Nephron (organoid): Measurements from ENCODE around the gene CEP44.

Experiments
- H3K27ac Mint-ChIP-seq, 3 experiments: 2 replicates each; pipeline ENCODE4 v1.8.0; 2020; ENCODE audit warnings: mixed read lengths in 3 of 3, mild to moderate bottlenecking in 2 of 3, moderate library complexity in 1 of 3
- H3K27me3 Mint-ChIP-seq: 2 replicates; pipeline ENCODE4 v1.8.0; 2021; ENCODE audit warnings: low read depth, mild to moderate bottlenecking, moderate library complexity, mixed read lengths
- H3K36me3 Mint-ChIP-seq: 2 replicates; pipeline ENCODE4 v1.8.0; 2020; ENCODE audit warnings: low read depth, mixed read lengths
- H3K4me1 Mint-ChIP-seq: 2 replicates; pipeline ENCODE4 v1.8.0; 2020; ENCODE audit warnings: mixed read lengths
- H3K4me3 Mint-ChIP-seq, 3 experiments: 2 replicates each; pipeline ENCODE4 v1.8.0; 2020; ENCODE audit warnings: mild to moderate bottlenecking in 3 of 3, mixed read lengths in 3 of 3, moderate library complexity in 2 of 3
- H3K9me3 Mint-ChIP-seq: 2 replicates; pipeline ENCODE4 v1.8.0; 2020; ENCODE audit warnings: mixed read lengths
- TF ChIP-seq, protein P1 (sequence below), 3 experiments: fragments of 200-600 bp; sonication (generic); IDR thresholded peaks; one replicate each; pipeline ENCODE4 v1.5.0; 2021; ENCODE audit warnings: antibody characterized with exemption in 3 of 3; ENCODE audit not compliant: unreplicated experiment in 3 of 3

The CEP44 gene

DNA sequence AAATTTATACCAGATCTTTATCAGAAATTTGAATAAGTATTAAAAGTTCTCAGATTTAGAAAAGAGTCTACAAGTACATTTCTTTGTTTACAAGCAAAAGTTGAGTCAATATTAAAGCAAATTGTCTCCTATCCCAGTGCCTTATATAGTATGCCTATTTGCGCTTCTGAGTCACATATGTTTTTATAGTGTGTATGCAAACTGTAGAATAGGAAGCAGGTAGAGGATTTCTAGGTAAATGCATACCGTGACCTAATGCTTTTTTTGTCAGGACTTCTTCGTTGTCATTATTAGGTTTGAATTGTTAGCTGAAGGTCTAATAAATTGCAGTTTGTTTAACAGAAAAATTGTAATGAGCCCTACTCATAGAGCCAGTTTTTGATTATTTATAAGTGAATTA is 22.2 kb downstream of the CEP44 start:
- TF ChIP-seq, protein P1, sequence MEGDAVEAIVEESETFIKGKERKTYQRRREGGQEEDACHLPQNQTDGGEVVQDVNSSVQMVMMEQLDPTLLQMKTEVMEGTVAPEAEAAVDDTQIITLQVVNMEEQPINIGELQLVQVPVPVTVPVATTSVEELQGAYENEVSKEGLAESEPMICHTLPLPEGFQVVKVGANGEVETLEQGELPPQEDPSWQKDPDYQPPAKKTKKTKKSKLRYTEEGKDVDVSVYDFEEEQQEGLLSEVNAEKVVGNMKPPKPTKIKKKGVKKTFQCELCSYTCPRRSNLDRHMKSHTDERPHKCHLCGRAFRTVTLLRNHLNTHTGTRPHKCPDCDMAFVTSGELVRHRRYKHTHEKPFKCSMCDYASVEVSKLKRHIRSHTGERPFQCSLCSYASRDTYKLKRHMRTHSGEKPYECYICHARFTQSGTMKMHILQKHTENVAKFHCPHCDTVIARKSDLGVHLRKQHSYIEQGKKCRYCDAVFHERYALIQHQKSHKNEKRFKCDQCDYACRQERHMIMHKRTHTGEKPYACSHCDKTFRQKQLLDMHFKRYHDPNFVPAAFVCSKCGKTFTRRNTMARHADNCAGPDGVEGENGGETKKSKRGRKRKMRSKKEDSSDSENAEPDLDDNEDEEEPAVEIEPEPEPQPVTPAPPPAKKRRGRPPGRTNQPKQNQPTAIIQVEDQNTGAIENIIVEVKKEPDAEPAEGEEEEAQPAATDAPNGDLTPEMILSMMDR (IDR thresholded peaks at IDR 0.05; ENCODE audit: unreplicated experiment in 3 of 3) = no peak
- no peaks in the 10 kb centered on the region for H3K27me3 Mint-ChIP-seq
- no peak overlapping the region for H3K4me3 Mint-ChIP-seq

DNA sequence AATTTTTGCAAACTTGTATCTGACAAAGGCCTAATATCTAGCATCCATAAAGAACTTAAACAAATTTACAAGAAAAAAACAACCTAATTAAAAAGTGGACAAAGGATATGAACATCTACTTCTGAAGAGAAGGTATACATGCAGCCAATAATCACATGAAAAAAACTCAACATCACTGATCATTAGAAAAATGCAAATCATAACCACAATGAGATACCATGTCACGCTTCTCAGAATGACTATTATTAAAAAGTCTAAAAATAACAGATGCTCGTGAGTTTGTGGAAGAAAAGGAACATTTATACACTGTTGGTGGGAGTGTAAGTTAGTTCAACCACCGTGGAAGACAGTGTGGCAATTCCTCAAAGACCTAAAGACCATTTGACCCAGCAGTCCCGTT is 24.0 kb downstream of the CEP44 start:
- Mint-ChIP-seq H3K27me3 (no peaks in the 10 kb centered on the region), H3K9me3 (no peaks in the 10 kb centered on the region), H3K4me3 (no peak overlapping the region), H3K36me3 (peaks cover 21% of the 10 kb centered on the region), H3K4me1 (no peaks in the 10 kb centered on the region), H3K27ac (no peak overlapping the region)
- TF ChIP-seq, protein P1 (IDR thresholded peaks at IDR 0.05; ENCODE audit: unreplicated experiment in 3 of 3) = no peak

More for the DNA sequence above, 22.2 kb downstream of the CEP44 start:
- Mint-ChIP-seq H3K36me3 (peaks cover 20% of the 10 kb centered on the region), H3K4me1 (no peaks in the 10 kb centered on the region), H3K9me3 (no peaks in the 10 kb centered on the region), H3K27ac (no peak overlapping the region)

GRCh38 chr4:174312993-174313392 is 29.3 kb downstream of the CEP44 start:
- TF ChIP-seq, protein P1 (IDR thresholded peaks at IDR 0.05; ENCODE audit: unreplicated experiment in 3 of 3) = no peak
- Mint-ChIP-seq H3K9me3 (no peaks in the 10 kb centered on the region), H3K4me3 (no peak overlapping the region), H3K27ac (no peak overlapping the region), H3K27me3 (no peaks in the 10 kb centered on the region), H3K4me1 (no peaks in the 10 kb centered on the region), H3K36me3 (peaks cover 11% of the 10 kb centered on the region)

DNA sequence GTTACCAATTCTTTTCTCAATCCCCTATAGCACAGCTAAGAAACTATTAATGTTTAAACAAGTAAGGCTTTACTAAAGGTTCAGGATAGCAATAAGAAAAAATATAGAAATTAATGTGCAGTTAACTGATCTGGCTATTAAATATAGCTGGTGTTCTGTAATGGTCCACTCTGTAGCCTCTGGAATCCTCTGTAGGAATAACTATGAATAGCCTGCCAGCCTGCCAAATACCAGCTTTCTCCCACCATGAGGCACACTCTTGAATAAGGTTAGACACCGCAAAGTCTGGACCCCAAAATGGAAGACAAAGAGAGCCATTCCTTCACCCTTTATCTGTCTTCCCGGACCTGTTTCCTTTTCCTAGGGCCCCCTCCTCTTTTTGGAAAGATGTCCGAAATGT is 30.6 kb downstream of the CEP44 start:
- Mint-ChIP-seq H3K9me3 (no peaks in the 10 kb centered on the region), H3K4me1 (no peaks in the 10 kb centered on the region), H3K4me3 (no peak overlapping the region), H3K27me3 (no peaks in the 10 kb centered on the region), H3K36me3 (peaks cover 8% of the 10 kb centered on the region), H3K27ac (no peak overlapping the region)
- TF ChIP-seq, protein P1 (IDR thresholded peaks at IDR 0.05; ENCODE audit: unreplicated experiment in 3 of 3) = no peak

DNA sequence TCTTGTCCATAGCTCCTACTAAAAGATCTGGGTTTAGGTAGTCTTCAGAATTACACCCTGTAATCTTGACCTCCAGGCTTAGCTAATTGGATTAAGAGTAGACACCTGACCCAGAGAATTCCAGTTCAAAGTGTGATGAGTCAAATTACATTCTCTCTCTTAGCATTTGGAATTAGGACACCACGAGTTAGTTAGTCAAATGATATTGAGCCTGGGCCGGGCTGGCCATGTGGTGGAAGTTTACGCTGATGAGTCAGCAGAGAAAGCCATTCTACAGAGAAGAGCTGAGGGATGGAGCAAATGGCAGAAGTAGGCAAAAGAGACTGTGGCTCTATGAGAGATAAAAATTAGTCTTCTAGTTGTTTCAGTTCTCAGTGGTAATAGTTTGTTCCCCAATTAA is 31.1 kb downstream of the CEP44 start:
- peaks cover 8% of the 10 kb centered on the region for H3K36me3 Mint-ChIP-seq
- no peaks in the 10 kb centered on the region for H3K9me3 Mint-ChIP-seq
- H3K4me3 Mint-ChIP-seq = no peak overlapping the region
- TF ChIP-seq, protein P1 (IDR thresholded peaks at IDR 0.05; ENCODE audit: unreplicated experiment in 3 of 3) = no peak
- no peak overlapping the region for H3K27ac Mint-ChIP-seq
- H3K27me3 Mint-ChIP-seq = no peaks in the 10 kb centered on the region
- no peaks in the 10 kb centered on the region for H3K4me1 Mint-ChIP-seq

DNA sequence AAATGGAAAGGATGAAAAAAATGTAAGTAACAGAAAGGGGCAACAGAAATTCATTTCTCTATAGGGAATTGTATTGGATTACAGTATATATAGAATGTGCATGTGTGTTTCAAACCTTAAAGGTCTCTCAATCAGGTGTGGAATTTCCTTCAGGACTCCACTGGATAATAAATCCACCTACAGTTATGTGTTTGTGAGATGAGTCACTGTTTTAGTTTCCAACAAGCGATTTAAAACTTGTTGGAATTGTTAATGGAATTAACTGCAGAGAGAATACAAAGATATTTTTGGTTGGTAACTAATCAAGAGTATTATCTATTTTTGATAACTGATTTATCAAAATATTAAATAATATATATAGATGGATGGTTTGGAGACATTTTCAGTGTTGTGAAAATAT is 32.8 kb downstream of the CEP44 start:
- no peaks in the 10 kb centered on the region for H3K27me3 Mint-ChIP-seq
- TF ChIP-seq, protein P1 (IDR thresholded peaks at IDR 0.05; ENCODE audit: unreplicated experiment in 3 of 3) = no peak
- peaks cover 8% of the 10 kb centered on the region for H3K36me3 Mint-ChIP-seq
- H3K4me1 Mint-ChIP-seq = no peaks in the 10 kb centered on the region
- no peak overlapping the region for H3K4me3 Mint-ChIP-seq
- no peaks in the 10 kb centered on the region for H3K9me3 Mint-ChIP-seq
- no peak overlapping the region for H3K27ac Mint-ChIP-seq
